HCT116 (cell line): Measurements from ENCODE around the gene PAAF1. TPM values are rescaled to one million over a fixed set of nuclear protein-coding genes. Genes with fewer than 3 reads are reported as not detected.
"Not testable (repeated sequence)": the region's sequence is repeated elsewhere in the genome, so short reads cannot be mapped to it uniquely, and the experiment has no call there.

Experiments used
- ATAC-seq: fragments of 200-7000 bp; cut with Tn5 transposase; 2 replicates; pipeline ENCODE4 v1.9.1; 2020; ENCODE audit warnings: mild to moderate bottlenecking, moderate library complexity
- BruUV-seq: library from RNA; stranded (reverse); fragments of 400-500 nt; replicated peaks from 2 replicates; lab custom pipeline; 2021; lab: Mats Ljungman, UMichigan
- CTCF ChIA-PET: fragments of 300-600 bp; sonication (Branson Sonifier 250); formaldehyde crosslinking; loops from one replicate; lab custom pipeline; 2021; ENCODE audit warnings: antibody characterized with exemption; lab: Charles Lee
- POLR2A ChIA-PET: fragments of 300-600, 350-600 bp; sonication (Branson Sonifier 250); formaldehyde crosslinking; loops from one replicate; lab custom pipeline; 2021; ENCODE audit warnings: antibody characterized with exemption; lab: Charles Lee
- RAD21 ChIA-PET, 2 experiments: fragments of 300-600 bp; sonication (Branson Sonifier 250); formaldehyde crosslinking; loops; one replicate each; lab custom pipeline; 2023; ENCODE audit warnings: low total read pairs in 2 of 2; ENCODE audit not compliant: uncharacterized antibody in 2 of 2, unreplicated experiment in 2 of 2, low non-redundant PET in 1 of 2; lab: Charles Lee
- DNase-seq: peaks from one replicate; pipeline ENCODE4 v3.0.0-alpha.2; 2010; ENCODE audit warnings: low read depth, low spot score
- H2AFZ ChIP-seq: fragments of 200-600 bp; shearing (Covaris generic), sonication (generic); 2 replicates; pipeline ENCODE4 v1.6.1; 2017; ENCODE audit warnings: low read depth, mixed run types, mixed read lengths, antibody characterized with exemption, low read length; ENCODE audit not compliant: poor library complexity, severe bottlenecking
- H3K27ac ChIP-seq: 2 replicates; pipeline ENCODE4 v1.5.1; 2012; ENCODE audit warnings: low read depth, low read length
- H3K27me3 ChIP-seq: fragments of 200-600 bp; sonication (generic); 2 replicates; pipeline ENCODE4 v1.6.1; 2016; ENCODE audit warnings: mixed run types, low read length, mixed read lengths; ENCODE audit not compliant: insufficient read depth
- H3K36me3 ChIP-seq, 2 experiments: fragments of 200-500 bp in 1 of 2; fragments of 200-600 bp in 1 of 2; sonication (Bioruptor generic) in 1 of 2; sonication (generic) in 1 of 2; 2 replicates each; pipeline versions ENCODE4 v1.5.1 to v1.6.1; 2014 to 2016; ENCODE audit warnings: low read length in 2 of 2, inconsistent platforms in 1 of 2, mixed read lengths in 1 of 2, mixed run types in 1 of 2; ENCODE audit not compliant: insufficient read depth in 2 of 2, control insufficient read depth in 1 of 2
- H3K4me1 ChIP-seq, 2 experiments: fragments of 200-600 bp in 1 of 2; sonication (generic) in 1 of 2; 2 replicates each; pipeline versions ENCODE4 v1.5.1 to v1.6.1; 2012 to 2017; ENCODE audit warnings: low read length in 2 of 2, inconsistent platforms in 1 of 2, mild to moderate bottlenecking in 1 of 2, mixed read lengths in 1 of 2, mixed run types in 1 of 2, moderate library complexity in 1 of 2; ENCODE audit not compliant: insufficient read depth in 2 of 2, control insufficient read depth in 1 of 2
- H3K4me2 ChIP-seq: fragments of 200-600 bp; sonication (generic); 2 replicates; pipeline ENCODE4 v1.6.1; 2017; ENCODE audit warnings: mixed run types, low read length, mixed read lengths
- H3K4me3 ChIP-seq, 2 experiments: fragments of 200-600 bp in 1 of 2; sonication (generic) in 1 of 2; replicated peaks in 1 of 2; 2 replicates each; pipeline ENCODE4 v1.5.1; 2011 to 2016; ENCODE audit warnings: low read length in 2 of 2, control low read depth in 1 of 2, low read depth in 1 of 2, mild to moderate bottlenecking in 1 of 2, mixed read lengths in 1 of 2, mixed run types in 1 of 2
- H3K79me2 ChIP-seq: fragments of 200-600 bp; sonication (generic); 2 replicates; pipeline ENCODE4 v1.6.1; 2017; ENCODE audit warnings: mild to moderate bottlenecking, mixed run types, low read length, moderate library complexity, mixed read lengths; ENCODE audit not compliant: insufficient read depth
- H3K9ac ChIP-seq: fragments of 200-600 bp; sonication (generic); 2 replicates; pipeline ENCODE4 v1.6.1; 2016; ENCODE audit warnings: low read length, mixed read lengths
- H3K9me2 ChIP-seq: fragments of 200-600 bp; sonication (generic), shearing (Covaris generic); 2 replicates; pipeline ENCODE4 v1.6.1; 2017; ENCODE audit warnings: mixed run types, mild to moderate bottlenecking, moderate library complexity; ENCODE audit not compliant: insufficient read depth
- H3K9me3 ChIP-seq, 2 experiments: fragments of 200-500 bp in 1 of 2; fragments of 200-600 bp in 1 of 2; sonication (Bioruptor generic) in 1 of 2; sonication (generic) in 1 of 2; 2 replicates each; pipeline ENCODE4 v1.6.1; 2014 to 2017; ENCODE audit warnings: low read length in 2 of 2, mixed read lengths in 2 of 2, inconsistent platforms in 1 of 2, low read depth in 1 of 2, mild to moderate bottlenecking in 1 of 2, mixed run types in 1 of 2, moderate library complexity in 1 of 2; ENCODE audit not compliant: control insufficient read depth in 1 of 2, insufficient read depth in 1 of 2
- H4K20me1 ChIP-seq: fragments of 200-600 bp; sonication (generic), shearing (Covaris generic); 2 replicates; pipeline ENCODE4 v1.6.1; 2017; ENCODE audit warnings: mixed run types, mild to moderate bottlenecking, moderate library complexity; ENCODE audit not compliant: insufficient read depth
- ELF1 ChIP-seq: IDR thresholded peaks from 2 replicates; pipeline ENCODE4 v1.6.1; 2012; ENCODE audit warnings: low read depth, borderline replicate concordance
- EZH2 ChIP-seq: fragments of 200-600 bp; sonication (generic); IDR thresholded peaks from 2 replicates; pipeline ENCODE4 v1.6.1; 2017; ENCODE audit warnings: antibody characterized with exemption, mixed run types
- FOSL1 ChIP-seq: IDR thresholded peaks from 2 replicates; pipeline ENCODE4 v1.6.1; 2012; ENCODE audit warnings: low read depth
- JUND ChIP-seq: IDR thresholded peaks from 2 replicates; pipeline ENCODE4 v1.6.1; 2012
- POLR2AphosphoS5 ChIP-seq: IDR thresholded peaks from 2 replicates; pipeline ENCODE4 v1.6.1; 2011; ENCODE audit warnings: mild to moderate bottlenecking, low read depth, low read length, moderate library complexity
- SIN3A ChIP-seq: IDR thresholded peaks from 2 replicates; pipeline ENCODE4 v1.6.1; 2012; ENCODE audit warnings: low read depth
- SP1 ChIP-seq: IDR thresholded peaks from 2 replicates; pipeline ENCODE4 v1.6.1; 2012; ENCODE audit warnings: low read depth
- SRF ChIP-seq: IDR thresholded peaks from 2 replicates; pipeline ENCODE4 v1.6.1; 2012; ENCODE audit warnings: low read depth
- YY1 ChIP-seq: IDR thresholded peaks from 2 replicates; pipeline ENCODE4 v1.6.1; 2011; ENCODE audit warnings: low read length, low read depth, moderate library complexity, mild to moderate bottlenecking; ENCODE audit not compliant: insufficient replicate concordance; ENCODE audit errors: extremely low read depth
- intact Hi-C: fragments of 100-400 bp; cut with micrococcal nuclease; formaldehyde crosslinking; loops from 2 replicates; pipeline ENCODE4 v1.10.0; 2022
- total RNA-seq: library from RNA; stranded (reverse); gene quantifications from one replicate; pipeline ENCODE4 v1.2.1, GENCODE V29; 2021; ENCODE audit not compliant: unreplicated experiment
- TF ChIP-seq, protein P1 (sequence below): IDR thresholded peaks from 2 replicates; pipeline ENCODE4 v1.6.1; 2012; ENCODE audit warnings: low read depth
- TF ChIP-seq, protein P2 (sequence below), 3 experiments: fragments of 200-600 bp in 1 of 3; sonication (generic) in 1 of 3; IDR thresholded peaks in 2 of 3; conservative IDR thresholded peaks in 1 of 3; 2 replicates each; pipeline ENCODE4 v1.5.1; 2012 to 2017; ENCODE audit warnings: low read depth in 2 of 3, low read length in 2 of 3, antibody characterized with exemption in 1 of 3, borderline replicate concordance in 1 of 3, control low read depth in 1 of 3, mild to moderate bottlenecking in 1 of 3, mixed read lengths in 1 of 3, mixed run types in 1 of 3, moderate library complexity in 1 of 3; ENCODE audit not compliant: insufficient read depth in 1 of 3
- TF ChIP-seq, protein P3 (sequence below): IDR thresholded peaks from 2 replicates; pipeline ENCODE4 v1.6.1; 2011; ENCODE audit warnings: mild to moderate bottlenecking, low read length, moderate library complexity; ENCODE audit not compliant: insufficient replicate concordance; ENCODE audit errors: extremely low read depth

Gene PAAF1
- total RNA-seq, 1 experiment from 2014 or later = 15.5 TPM

DNA sequence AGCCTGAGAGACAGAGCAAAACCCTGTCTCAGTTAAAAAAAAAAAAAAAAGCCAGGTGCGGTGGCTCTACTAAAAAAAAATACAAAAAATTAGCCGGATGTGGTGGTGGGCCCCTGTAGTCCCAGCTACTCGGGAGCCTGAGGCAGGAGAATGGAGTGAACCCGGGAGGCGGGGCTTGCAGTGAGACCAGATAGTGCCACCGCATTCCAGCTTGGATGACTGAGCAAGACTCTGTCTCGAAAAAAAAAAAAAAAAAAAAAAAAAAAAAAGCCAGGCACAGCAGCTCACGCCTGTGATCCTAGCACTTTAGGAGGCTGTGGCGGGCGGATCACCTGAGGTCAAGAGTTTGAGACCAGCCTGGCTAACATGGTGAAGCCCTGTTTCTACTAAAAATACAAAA lies 3.6 kb downstream of the PAAF1 start:
- Histone ChIP-seq H3K79me2 (peaks cover 17% of the 10 kb centered on the region), H3K4me1 (peaks cover 11 to 30% of the 10 kb centered on the region in 2 experiments), H3K9ac (peak overlapping the region; percentile 39), H3K4me3 (peak overlapping the region in 1 of 2 experiments; percentile 15; a peak in 1 of 4 replicates), H3K4me2 (peak overlapping the region; percentile 59), H3K27ac (peak overlapping the region; percentile 10; the same call in 1 of the 2 replicates)
- CTCF ChIA-PET, H3K9me2 ChIP-seq, intact Hi-C loops, H3K9me3 ChIP-seq, H2AFZ ChIP-seq, H3K36me3 ChIP-seq, H4K20me1 ChIP-seq, BruUV-seq, H3K27me3 ChIP-seq: not testable (repeated sequence)
- ChIA-PET POLR2A (interaction anchor here (0.7 to 1.6 kb wide), 2 partner anchors 25 to 350 kb away, joined by 3 read pairs; no protein-coding TSS in a partner anchor), RAD21 (interaction anchor here (0.6 to 0.7 kb wide), 2 partner anchors 101 to 256 kb away, joined by 5 read pairs; no protein-coding TSS in a partner anchor)
- DNase-seq = peak; percentile 29
- ATAC-seq = peak; percentile 29; the same call in 1 of the 2 replicates

DNA sequence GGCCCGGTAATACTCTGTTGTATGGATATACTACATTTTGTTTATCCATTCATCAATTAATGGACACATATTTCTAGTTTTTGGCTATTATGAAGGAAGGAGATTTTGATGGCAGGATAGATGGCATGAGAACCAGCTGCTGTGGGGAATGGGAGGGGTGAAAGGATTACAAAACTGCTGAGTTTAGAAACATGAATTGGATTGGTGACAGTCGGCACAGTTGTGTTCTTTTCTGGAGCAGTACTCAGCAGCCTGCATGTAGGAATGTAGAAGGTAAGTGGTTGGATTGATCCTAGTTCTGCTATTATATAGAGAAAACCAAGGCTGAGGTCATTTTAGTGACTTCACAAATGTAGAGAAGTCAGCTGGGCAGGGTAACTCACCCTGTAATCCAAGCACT lies 7.1 kb downstream of the PAAF1 start:
- DNase-seq = no peak
- ChIA-PET RAD21 (no interaction called here), CTCF (no interaction called here), POLR2A (no interaction called here)
- H3K9ac ChIP-seq = no peak overlapping the region
- H3K79me2 ChIP-seq = no peaks in the 10 kb centered on the region
- no peak overlapping the region for H3K4me2 ChIP-seq
- H3K9me2 ChIP-seq = no peaks in the 10 kb centered on the region
- ATAC-seq = no peak
- no TSS peak for BruUV-seq
- H4K20me1 ChIP-seq = no peaks in the 10 kb centered on the region
- peaks cover 11 to 16% of the 10 kb centered on the region in 2 experiments for H3K4me1 ChIP-seq
- no peaks in the 10 kb centered on the region for H3K36me3 ChIP-seq
- H3K27ac ChIP-seq = no peak overlapping the region
- intact Hi-C loops = no loop called here
- no peaks in the 10 kb centered on the region for H3K27me3 ChIP-seq
- no peak overlapping the region for H3K4me3 ChIP-seq
- H3K9me3 ChIP-seq = no peaks in the 10 kb centered on the region
- H2AFZ ChIP-seq = no peak overlapping the region
- TF ChIP-seq SP1 (no peak), FOSL1 (no peak), YY1 (no peak), SRF (no peak), JUND (no peak), POLR2AphosphoS5 (no peak), ELF1 (no peak), SIN3A (no peak), EZH2 (no peak)
- TF ChIP-seq, protein P1, sequence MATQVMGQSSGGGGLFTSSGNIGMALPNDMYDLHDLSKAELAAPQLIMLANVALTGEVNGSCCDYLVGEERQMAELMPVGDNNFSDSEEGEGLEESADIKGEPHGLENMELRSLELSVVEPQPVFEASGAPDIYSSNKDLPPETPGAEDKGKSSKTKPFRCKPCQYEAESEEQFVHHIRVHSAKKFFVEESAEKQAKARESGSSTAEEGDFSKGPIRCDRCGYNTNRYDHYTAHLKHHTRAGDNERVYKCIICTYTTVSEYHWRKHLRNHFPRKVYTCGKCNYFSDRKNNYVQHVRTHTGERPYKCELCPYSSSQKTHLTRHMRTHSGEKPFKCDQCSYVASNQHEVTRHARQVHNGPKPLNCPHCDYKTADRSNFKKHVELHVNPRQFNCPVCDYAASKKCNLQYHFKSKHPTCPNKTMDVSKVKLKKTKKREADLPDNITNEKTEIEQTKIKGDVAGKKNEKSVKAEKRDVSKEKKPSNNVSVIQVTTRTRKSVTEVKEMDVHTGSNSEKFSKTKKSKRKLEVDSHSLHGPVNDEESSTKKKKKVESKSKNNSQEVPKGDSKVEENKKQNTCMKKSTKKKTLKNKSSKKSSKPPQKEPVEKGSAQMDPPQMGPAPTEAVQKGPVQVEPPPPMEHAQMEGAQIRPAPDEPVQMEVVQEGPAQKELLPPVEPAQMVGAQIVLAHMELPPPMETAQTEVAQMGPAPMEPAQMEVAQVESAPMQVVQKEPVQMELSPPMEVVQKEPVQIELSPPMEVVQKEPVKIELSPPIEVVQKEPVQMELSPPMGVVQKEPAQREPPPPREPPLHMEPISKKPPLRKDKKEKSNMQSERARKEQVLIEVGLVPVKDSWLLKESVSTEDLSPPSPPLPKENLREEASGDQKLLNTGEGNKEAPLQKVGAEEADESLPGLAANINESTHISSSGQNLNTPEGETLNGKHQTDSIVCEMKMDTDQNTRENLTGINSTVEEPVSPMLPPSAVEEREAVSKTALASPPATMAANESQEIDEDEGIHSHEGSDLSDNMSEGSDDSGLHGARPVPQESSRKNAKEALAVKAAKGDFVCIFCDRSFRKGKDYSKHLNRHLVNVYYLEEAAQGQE = no peak
- TF ChIP-seq, protein P2, sequence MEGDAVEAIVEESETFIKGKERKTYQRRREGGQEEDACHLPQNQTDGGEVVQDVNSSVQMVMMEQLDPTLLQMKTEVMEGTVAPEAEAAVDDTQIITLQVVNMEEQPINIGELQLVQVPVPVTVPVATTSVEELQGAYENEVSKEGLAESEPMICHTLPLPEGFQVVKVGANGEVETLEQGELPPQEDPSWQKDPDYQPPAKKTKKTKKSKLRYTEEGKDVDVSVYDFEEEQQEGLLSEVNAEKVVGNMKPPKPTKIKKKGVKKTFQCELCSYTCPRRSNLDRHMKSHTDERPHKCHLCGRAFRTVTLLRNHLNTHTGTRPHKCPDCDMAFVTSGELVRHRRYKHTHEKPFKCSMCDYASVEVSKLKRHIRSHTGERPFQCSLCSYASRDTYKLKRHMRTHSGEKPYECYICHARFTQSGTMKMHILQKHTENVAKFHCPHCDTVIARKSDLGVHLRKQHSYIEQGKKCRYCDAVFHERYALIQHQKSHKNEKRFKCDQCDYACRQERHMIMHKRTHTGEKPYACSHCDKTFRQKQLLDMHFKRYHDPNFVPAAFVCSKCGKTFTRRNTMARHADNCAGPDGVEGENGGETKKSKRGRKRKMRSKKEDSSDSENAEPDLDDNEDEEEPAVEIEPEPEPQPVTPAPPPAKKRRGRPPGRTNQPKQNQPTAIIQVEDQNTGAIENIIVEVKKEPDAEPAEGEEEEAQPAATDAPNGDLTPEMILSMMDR (IDR thresholded peaks at IDR 0.05 in 2 of 3, conservative IDR thresholded peaks at IDR 0.05 in 1 of 3; ENCODE audit: borderline replicate concordance in 1 of 3, insufficient read depth in 1 of 3, low read depth in 2 of 3, low read length in 2 of 3) = no peak
- TF ChIP-seq, protein P3, sequence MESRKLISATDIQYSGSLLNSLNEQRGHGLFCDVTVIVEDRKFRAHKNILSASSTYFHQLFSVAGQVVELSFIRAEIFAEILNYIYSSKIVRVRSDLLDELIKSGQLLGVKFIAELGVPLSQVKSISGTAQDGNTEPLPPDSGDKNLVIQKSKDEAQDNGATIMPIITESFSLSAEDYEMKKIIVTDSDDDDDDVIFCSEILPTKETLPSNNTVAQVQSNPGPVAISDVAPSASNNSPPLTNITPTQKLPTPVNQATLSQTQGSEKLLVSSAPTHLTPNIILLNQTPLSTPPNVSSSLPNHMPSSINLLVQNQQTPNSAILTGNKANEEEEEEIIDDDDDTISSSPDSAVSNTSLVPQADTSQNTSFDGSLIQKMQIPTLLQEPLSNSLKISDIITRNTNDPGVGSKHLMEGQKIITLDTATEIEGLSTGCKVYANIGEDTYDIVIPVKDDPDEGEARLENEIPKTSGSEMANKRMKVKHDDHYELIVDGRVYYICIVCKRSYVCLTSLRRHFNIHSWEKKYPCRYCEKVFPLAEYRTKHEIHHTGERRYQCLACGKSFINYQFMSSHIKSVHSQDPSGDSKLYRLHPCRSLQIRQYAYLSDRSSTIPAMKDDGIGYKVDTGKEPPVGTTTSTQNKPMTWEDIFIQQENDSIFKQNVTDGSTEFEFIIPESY = no peak
